CD4-positive, alpha-beta T cell (primary cell): Measurements from ENCODE around the gene SEC11C. TPM values are rescaled to one million over a fixed set of nuclear protein-coding genes. Genes with fewer than 3 reads are reported as not detected.
A peak's percentile ranks its signal among the peaks of the same experiment; 100 is the strongest.

Experiments used
- ATAC-seq: fragments of 200-7000 bp; cut with Tn5 transposase; one replicate; pipeline ENCODE4 v1.10.0; 2022; ENCODE audit warnings: mild to moderate bottlenecking; ENCODE audit not compliant: poor library complexity
- CTCF ChIA-PET: fragments of 350-600 bp; sonication (Branson Sonifier 250); formaldehyde crosslinking; loops from one replicate; lab custom pipeline; 2021; ENCODE audit warnings: antibody characterized with exemption, inconsistent platforms; lab: Charles Lee
- POLR2A ChIA-PET: fragments of 350-600 bp; sonication (Branson Sonifier 250); formaldehyde crosslinking; loops from one replicate; lab custom pipeline; 2021; ENCODE audit warnings: antibody characterized with exemption, inconsistent platforms; lab: Charles Lee
- DNase-seq, 14 experiments: peaks; one replicate each; pipeline ENCODE4 v3.0.0-alpha.2; 2013 to 2020; ENCODE audit warnings: mixed read lengths in 2 of 14
- H3K27ac ChIP-seq, 2 donors: one replicate each; pipeline versions ENCODE4 v1.5.1 to v1.7.0; 2013; ENCODE audit warnings: low read length in 2 of 2, low read depth in 1 of 2, mild to moderate bottlenecking in 1 of 2
- H3K27me3 ChIP-seq, 2 experiments: 1 replicate in 1 of 2; 2 replicates in 1 of 2; pipeline versions ENCODE4 v1.6.1 to v1.7.0; 2013; ENCODE audit warnings: low read length in 2 of 2, control low read depth in 1 of 2, mild to moderate bottlenecking in 1 of 2, moderate library complexity in 1 of 2; ENCODE audit not compliant: insufficient read depth in 2 of 2, control insufficient read depth in 1 of 2
- H3K36me3 ChIP-seq: one replicate; pipeline ENCODE4 v1.6.1; 2013; ENCODE audit warnings: low read length, control low read depth; ENCODE audit not compliant: insufficient read depth
- H3K4me1 ChIP-seq: one replicate; pipeline ENCODE4 v1.6.1; 2013; ENCODE audit warnings: low read length, control low read depth; ENCODE audit not compliant: insufficient read depth
- H3K4me3 ChIP-seq: one replicate; pipeline ENCODE4 v1.5.1; 2013; ENCODE audit warnings: mild to moderate bottlenecking, low read length, moderate library complexity
- H3K9me3 ChIP-seq, 2 experiments: 1 replicate in 1 of 2; 2 replicates in 1 of 2; pipeline versions ENCODE4 v1.6.1 to v1.7.0; 2013; ENCODE audit warnings: low read length in 2 of 2, mild to moderate bottlenecking in 2 of 2, control low read depth in 1 of 2, moderate library complexity in 1 of 2; ENCODE audit not compliant: control insufficient read depth in 1 of 2, insufficient read depth in 1 of 2
- H3K27ac Mint-ChIP-seq: one replicate; pipeline ENCODE4 v1.8.0; 2020; ENCODE audit warnings: mixed read lengths
- H3K27me3 Mint-ChIP-seq: one replicate; pipeline ENCODE4 v1.8.0; 2021; ENCODE audit warnings: mixed read lengths
- H3K36me3 Mint-ChIP-seq: one replicate; pipeline ENCODE4 v1.8.0; 2021; ENCODE audit warnings: low read depth, mixed read lengths
- H3K4me1 Mint-ChIP-seq: one replicate; pipeline ENCODE4 v1.8.0; 2021; ENCODE audit warnings: low read depth, mixed read lengths
- H3K4me3 Mint-ChIP-seq: one replicate; pipeline ENCODE4 v1.8.0; 2020; ENCODE audit warnings: mild to moderate bottlenecking, mixed read lengths
- H3K9me3 Mint-ChIP-seq: one replicate; pipeline ENCODE4 v1.8.0; 2020; ENCODE audit warnings: mixed read lengths
- intact Hi-C, 2 experiments: fragments of 100-400 bp; cut with DNase I in 1 of 2; cut with micrococcal nuclease in 1 of 2; formaldehyde crosslinking; loops; one replicate each; pipeline versions ENCODE4 v1.15.1 to v1.9.0; 2023 to 2025; cut with DNase I, micrococcal nuclease
- total RNA-seq, 174 experiments: library from RNA in 2 of 174; stranded (reverse) in 2 of 174; gene quantifications; one replicate each; pipeline ENCODE4 v1.2.3 and lab custom pipeline; 2021 to 2026
- TF ChIP-seq, protein P1 (sequence below): fragments of 200-600 bp; IDR thresholded peaks from one replicate; pipeline ENCODE4 v1.8.0; 2022; ENCODE audit warnings: antibody characterized with exemption, mild to moderate bottlenecking

Gene SEC11C
- total RNA-seq, 2 experiments from 2014 or later, result 42.0 to 44.1 TPM

DNA sequence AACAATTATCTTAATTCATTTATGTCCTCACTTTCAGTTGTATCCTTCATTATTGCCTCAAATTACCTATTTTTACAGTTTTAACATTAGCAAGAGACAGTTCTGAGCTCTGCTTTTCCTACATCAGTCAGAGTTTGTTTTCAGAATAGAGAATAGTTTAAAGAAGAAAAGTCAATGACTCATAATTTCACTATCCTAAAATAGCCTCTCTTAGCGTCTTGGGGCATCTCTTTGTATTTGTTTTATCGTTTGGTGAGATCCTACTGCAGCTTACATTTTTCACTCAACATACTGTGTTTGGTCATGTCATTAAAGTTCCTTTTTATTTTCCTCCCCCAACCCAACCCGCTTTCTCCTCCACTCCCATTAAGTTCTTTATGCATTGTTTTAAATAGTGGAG, 3.8 kb downstream of the SEC11C start:
- Mint-ChIP-seq H3K27ac (peak overlapping the region; percentile 64), H3K9me3 (no peaks in the 10 kb centered on the region), H3K4me1 (peaks cover 71% of the 10 kb centered on the region), H3K27me3 (no peaks in the 10 kb centered on the region), H3K4me3 (peak overlapping the region; percentile 78), H3K36me3 (peaks cover 10% of the 10 kb centered on the region)
- intact Hi-C loops, result loop anchor here (2.0 to 10.0 kb wide), 4 partner anchors 211 to 1516 kb away; partner anchors contain the start of genes LMAN1 (in 2 of the 2) and NEDD4L (in 1 of the 2)
- ChIA-PET CTCF (interaction anchor here (1.4 kb wide), 1 partner anchor 11 kb away, joined by 3 read pairs; no protein-coding TSS in a partner anchor), POLR2A (interaction anchor here (0.6 kb wide), 1 partner anchor 654 kb away, joined by 3 read pairs; no protein-coding TSS in a partner anchor)
- Histone ChIP-seq H3K27me3 (no peaks in the 10 kb centered on the region), H3K36me3 (no peaks in the 10 kb centered on the region), H3K9me3 (no peaks in the 10 kb centered on the region), H3K4me1 (peaks cover 39% of the 10 kb centered on the region), H3K27ac (no peak overlapping the region), H3K4me3 (no peak overlapping the region)
- TF ChIP-seq, protein P1, sequence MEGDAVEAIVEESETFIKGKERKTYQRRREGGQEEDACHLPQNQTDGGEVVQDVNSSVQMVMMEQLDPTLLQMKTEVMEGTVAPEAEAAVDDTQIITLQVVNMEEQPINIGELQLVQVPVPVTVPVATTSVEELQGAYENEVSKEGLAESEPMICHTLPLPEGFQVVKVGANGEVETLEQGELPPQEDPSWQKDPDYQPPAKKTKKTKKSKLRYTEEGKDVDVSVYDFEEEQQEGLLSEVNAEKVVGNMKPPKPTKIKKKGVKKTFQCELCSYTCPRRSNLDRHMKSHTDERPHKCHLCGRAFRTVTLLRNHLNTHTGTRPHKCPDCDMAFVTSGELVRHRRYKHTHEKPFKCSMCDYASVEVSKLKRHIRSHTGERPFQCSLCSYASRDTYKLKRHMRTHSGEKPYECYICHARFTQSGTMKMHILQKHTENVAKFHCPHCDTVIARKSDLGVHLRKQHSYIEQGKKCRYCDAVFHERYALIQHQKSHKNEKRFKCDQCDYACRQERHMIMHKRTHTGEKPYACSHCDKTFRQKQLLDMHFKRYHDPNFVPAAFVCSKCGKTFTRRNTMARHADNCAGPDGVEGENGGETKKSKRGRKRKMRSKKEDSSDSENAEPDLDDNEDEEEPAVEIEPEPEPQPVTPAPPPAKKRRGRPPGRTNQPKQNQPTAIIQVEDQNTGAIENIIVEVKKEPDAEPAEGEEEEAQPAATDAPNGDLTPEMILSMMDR, result no peak
- no peak for ATAC-seq
- no peak for DNase-seq

- intact Hi-C loops, result loop anchor here (5.0 to 10.0 kb wide), 3 partner anchors 210 to 1517 kb away; partner anchors contain the start of genes LMAN1 (in 1 of the 2) and NEDD4L (in 1 of the 2)
- no peak overlapping the region for H3K27ac ChIP-seq
- Mint-ChIP-seq H3K27ac (no peak overlapping the region), H3K9me3 (no peaks in the 10 kb centered on the region), H3K4me3 (peak overlapping the region; percentile 13), H3K36me3 (peaks cover 15% of the 10 kb centered on the region), H3K4me1 (peaks cover 79% of the 10 kb centered on the region), H3K27me3 (no peaks in the 10 kb centered on the region)
- H3K4me3 ChIP-seq, result no peak overlapping the region
- ChIA-PET POLR2A (no interaction called here), CTCF (no interaction called here)
- no peaks in the 10 kb centered on the region for H3K27me3 ChIP-seq
- H3K36me3 ChIP-seq, result no peaks in the 10 kb centered on the region
- no peaks in the 10 kb centered on the region for H3K9me3 ChIP-seq
- ATAC-seq, result no peak
- no peak for DNase-seq
- TF ChIP-seq, protein P1, result no peak
- H3K4me1 ChIP-seq, result peaks cover 39% of the 10 kb centered on the region
Observed at GRCh38 chr18:59144483-59144882, 4.8 kb downstream of the SEC11C start.

- Histone ChIP-seq H3K36me3 (no peaks in the 10 kb centered on the region), H3K9me3 (no peaks in the 10 kb centered on the region), H3K27ac (no peak overlapping the region), H3K27me3 (no peaks in the 10 kb centered on the region), H3K4me3 (no peak overlapping the region), H3K4me1 (peaks cover 41% of the 10 kb centered on the region)
- ChIA-PET POLR2A (no interaction called here), CTCF (no interaction called here)
- intact Hi-C loops, result loop anchor here in 1 of 2 experiments (10.0 kb wide), 1 partner anchor 210 kb away; the partner anchor contains the start of gene LMAN1
- Mint-ChIP-seq H3K27ac (peak overlapping the region; percentile 12), H3K36me3 (peaks cover 19% of the 10 kb centered on the region), H3K4me1 (peaks cover 82% of the 10 kb centered on the region), H3K4me3 (no peak overlapping the region), H3K9me3 (no peaks in the 10 kb centered on the region), H3K27me3 (no peaks in the 10 kb centered on the region)
- no peak for DNase-seq
- ATAC-seq, result no peak
- TF ChIP-seq, protein P1, result no peak
Observed at GRCh38 chr18:59145055-59145454, 5.4 kb downstream of the SEC11C start.
